GM19438 (cell line): ENCODE data around the gene TIMD4.
A peak's percentile ranks its signal among the peaks of the same experiment; 100 is the strongest.
"Not testable (repeated sequence)": the region's sequence is repeated elsewhere in the genome, so short reads cannot be mapped to it uniquely, and the experiment has no call there.

Source experiments
- ATAC-seq: cut with Tn5 transposase; IDR thresholded peaks from one replicate; pipeline ENCODE4 v1.9.1; 2021; ENCODE audit warnings: low read depth; ENCODE audit not compliant: unreplicated experiment

Gene TIMD4

GRCh38 chr5:156963125-156963524 is at the start of gene TIMD4:
Gene TIMD4, minus strand, starts transcription at chr5:156963226. Its CDS starts 28 bp downstream, at chr5:156963198.
- no peak for ATAC-seq

GRCh38 chr5:157006262-157006661 is 43.2 kb upstream of the TIMD4 start:
- ATAC-seq: no peak

GRCh38 chr5:157004893-157005551 is 42.0 kb upstream of the TIMD4 start:
- ATAC-seq: no peak

GRCh38 chr5:156991714-156992113 is 28.7 kb upstream of the TIMD4 start:
- ATAC-seq: no peak

GRCh38 chr5:156984064-156984463 is 21.0 kb upstream of the TIMD4 start:
- ATAC-seq: no peak

GRCh38 chr5:156981481-156981880 is 18.5 kb upstream of the TIMD4 start:
- ATAC-seq: no peak

GRCh38 chr5:156974328-156974727 is 11.3 kb upstream of the TIMD4 start:
- no peak for ATAC-seq

GRCh38 chr5:156971848-156972525 is 9.0 kb upstream of the TIMD4 start:
- ATAC-seq: no peak

GRCh38 chr5:156971415-156971814 is 8.4 kb upstream of the TIMD4 start:
- no peak for ATAC-seq

- ATAC-seq: not testable (repeated sequence)
These were observed 4.4 kb upstream of the TIMD4 start for GRCh38 chr5:156967386-156967785.

GRCh38 chr5:156956321-156956720 is 6.7 kb downstream of the TIMD4 start:
- ATAC-seq: no peak

GRCh38 chr5:156951359-156951758 is 11.7 kb downstream of the TIMD4 start:
- ATAC-seq: no peak

- no peak for ATAC-seq
These were observed 12.3 kb downstream of the TIMD4 start for GRCh38 chr5:156950716-156951115.

- ATAC-seq: no peak
These were observed 13.6 kb downstream of the TIMD4 start for GRCh38 chr5:156949424-156949823.

GRCh38 chr5:156947925-156948324 is 15.1 kb downstream of the TIMD4 start:
- no peak for ATAC-seq

- peak; percentile 99 for ATAC-seq
These were observed 21.0 kb downstream of the TIMD4 start for GRCh38 chr5:156942064-156942463.

GRCh38 chr5:156940462-156940861 is 22.6 kb downstream of the TIMD4 start:
- not testable (repeated sequence) for ATAC-seq

GRCh38 chr5:156936972-156937371 is 26.1 kb downstream of the TIMD4 start:
- no peak for ATAC-seq

GRCh38 chr5:156934450-156935211 is 28.4 kb downstream of the TIMD4 start:
- no peak for ATAC-seq

- ATAC-seq: no peak
These were observed 33.6 kb downstream of the TIMD4 start for GRCh38 chr5:156929366-156929948.

- ATAC-seq: no peak
These were observed 35.5 kb downstream of the TIMD4 start for GRCh38 chr5:156927545-156927944.
